Ammon's horn (tissue), 1 donor: Measurements from ENCODE around the gene MIP.
A peak's percentile ranks its signal among the peaks of the same experiment; 100 is the strongest.
"Not testable (repeated sequence)": the region's sequence is repeated elsewhere in the genome, so short reads cannot be mapped to it uniquely, and the experiment has no call there.

Experiments used
- DNase-seq: peaks from one replicate; pipeline ENCODE4 v3.0.0-alpha.2; 2016; ENCODE audit warnings: low spot score

Gene MIP

GRCh38 chr12:56468216-56469006, 14.0 kb upstream of the MIP start, which contains the start of gene SPRYD4:
SPRYD4 (plus strand) TSS chr12:56468578; CDS start chr12:56468592, 14 bp downstream.
- peak; percentile 97 for DNase-seq

GRCh38 chr12:56462565-56462964, 8.1 kb upstream of the MIP start:
- no peak for DNase-seq

GRCh38 chr12:56461235-56462159, 7.0 kb upstream of the MIP start:
- DNase-seq: no peak

- DNase-seq: no peak
Measured at GRCh38 chr12:56457817-56458216, 3.4 kb upstream of the MIP start.

- no peak for DNase-seq
Measured at GRCh38 chr12:56451147-56451546, 3.3 kb downstream of the MIP start.

- DNase-seq: no peak
Measured at GRCh38 chr12:56450241-56450640, 4.2 kb downstream of the MIP start.

GRCh38 chr12:56449622-56449984, 4.9 kb downstream of the MIP start:
- DNase-seq: no peak

GRCh38 chr12:56448860-56449621, 5.4 kb downstream of the MIP start, which contains the start of gene TIMELESS:
TIMELESS (minus strand) TSS chr12:56449426; CDS start chr12:56434170, 15,256 bp downstream.
- peak; percentile 95 for DNase-seq

- DNase-seq: not testable (repeated sequence)
Measured at GRCh38 chr12:56443208-56443607, 11.2 kb downstream of the MIP start.

GRCh38 chr12:56437430-56438176, 16.9 kb downstream of the MIP start:
- no peak for DNase-seq

GRCh38 chr12:56434828-56435227, 19.6 kb downstream of the MIP start:
- DNase-seq: no peak

- DNase-seq: no peak
Measured at GRCh38 chr12:56431850-56432249, 22.6 kb downstream of the MIP start.

GRCh38 chr12:56431288-56431687, 23.2 kb downstream of the MIP start:
- no peak for DNase-seq

GRCh38 chr12:56425940-56426438, 28.5 kb downstream of the MIP start:
- DNase-seq: no peak

GRCh38 chr12:56425193-56425592, 29.3 kb downstream of the MIP start:
- DNase-seq: no peak

GRCh38 chr12:56420411-56420810, 34.0 kb downstream of the MIP start:
- DNase-seq: no peak

- DNase-seq: no peak
Measured at GRCh38 chr12:56417739-56418138, 36.7 kb downstream of the MIP start.

GRCh38 chr12:56414401-56414800, 40.1 kb downstream of the MIP start:
- DNase-seq: no peak

- DNase-seq: no peak
Measured at GRCh38 chr12:56413392-56413791, 41.1 kb downstream of the MIP start.

- DNase-seq: no peak
Measured at GRCh38 chr12:56411781-56412639, 42.4 kb downstream of the MIP start.
